ENCODE results near the gene PROC. TPM values are rescaled to one million over a fixed set of nuclear protein-coding genes. Genes with fewer than 3 reads are reported as not detected.

The PROC gene
- total RNA-seq, 3 donors from 2014 or later, result not detected

DNA sequence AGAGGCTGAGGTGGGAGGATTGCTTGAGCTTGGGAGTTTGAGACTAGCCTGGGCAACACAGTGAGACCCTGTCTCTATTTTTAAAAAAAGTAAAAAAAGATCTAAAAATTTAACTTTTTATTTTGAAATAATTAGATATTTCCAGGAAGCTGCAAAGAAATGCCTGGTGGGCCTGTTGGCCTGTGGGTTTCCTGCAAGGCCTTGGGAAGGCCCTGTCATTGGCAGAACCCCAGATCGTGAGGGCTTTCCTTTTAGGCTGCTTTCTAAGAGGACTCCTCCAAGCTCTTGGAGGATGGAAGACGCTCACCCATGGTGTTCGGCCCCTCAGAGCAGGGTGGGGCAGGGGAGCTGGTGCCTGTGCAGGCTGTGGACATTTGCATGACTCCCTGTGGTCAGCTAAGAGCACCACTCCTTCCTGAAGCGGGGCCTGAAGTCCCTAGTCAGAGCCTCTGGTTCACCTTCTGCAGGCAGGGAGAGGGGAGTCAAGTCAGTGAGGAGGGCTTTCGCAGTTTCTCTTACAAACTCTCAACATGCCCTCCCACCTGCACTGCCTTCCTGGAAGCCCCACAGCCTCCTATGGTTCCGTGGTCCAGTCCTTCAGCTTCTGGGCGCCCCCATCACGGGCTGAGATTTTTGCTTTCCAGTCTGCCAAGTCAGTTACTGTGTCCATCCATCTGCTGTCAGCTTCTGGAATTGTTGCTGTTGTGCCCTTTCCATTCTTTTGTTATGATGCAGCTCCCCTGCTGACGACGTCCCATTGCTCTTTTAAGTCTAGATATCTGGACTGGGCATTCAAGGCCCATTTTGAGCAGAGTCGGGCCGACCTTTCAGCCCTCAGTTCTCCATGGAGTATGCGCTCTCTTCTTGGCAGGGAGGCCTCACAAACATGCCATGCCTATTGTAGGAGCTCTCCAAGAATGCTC is 6.6 kb downstream of the PROC start:
- Histone ChIP-seq H3K9me3 (no peaks in the 10 kb centered on the region), H3K4me3 (no peak overlapping the region), H3K4me1 (no peaks in the 10 kb centered on the region), H3K27me3 (peaks cover 5 to 19% of the 10 kb centered on the region in 2 donors), H3K36me3 (no peaks in the 10 kb centered on the region), H3K27ac (no peak overlapping the region)
- intact Hi-C loops (cut with DNase I; ENCODE audit: low total_unique reads), result no loop called here
- TF ChIP-seq POLR2A (IDR thresholded peaks at IDR 0.05), result no peak
- no peak for TF ChIP-seq POLR2AphosphoS5 (IDR thresholded peaks at IDR 0.05)
- TF ChIP-seq, protein P1, sequence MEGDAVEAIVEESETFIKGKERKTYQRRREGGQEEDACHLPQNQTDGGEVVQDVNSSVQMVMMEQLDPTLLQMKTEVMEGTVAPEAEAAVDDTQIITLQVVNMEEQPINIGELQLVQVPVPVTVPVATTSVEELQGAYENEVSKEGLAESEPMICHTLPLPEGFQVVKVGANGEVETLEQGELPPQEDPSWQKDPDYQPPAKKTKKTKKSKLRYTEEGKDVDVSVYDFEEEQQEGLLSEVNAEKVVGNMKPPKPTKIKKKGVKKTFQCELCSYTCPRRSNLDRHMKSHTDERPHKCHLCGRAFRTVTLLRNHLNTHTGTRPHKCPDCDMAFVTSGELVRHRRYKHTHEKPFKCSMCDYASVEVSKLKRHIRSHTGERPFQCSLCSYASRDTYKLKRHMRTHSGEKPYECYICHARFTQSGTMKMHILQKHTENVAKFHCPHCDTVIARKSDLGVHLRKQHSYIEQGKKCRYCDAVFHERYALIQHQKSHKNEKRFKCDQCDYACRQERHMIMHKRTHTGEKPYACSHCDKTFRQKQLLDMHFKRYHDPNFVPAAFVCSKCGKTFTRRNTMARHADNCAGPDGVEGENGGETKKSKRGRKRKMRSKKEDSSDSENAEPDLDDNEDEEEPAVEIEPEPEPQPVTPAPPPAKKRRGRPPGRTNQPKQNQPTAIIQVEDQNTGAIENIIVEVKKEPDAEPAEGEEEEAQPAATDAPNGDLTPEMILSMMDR (IDR thresholded peaks at IDR 0.05), result no peak
- peak in 1 of 2 donors; percentile 11 for DNase-seq (ENCODE audit: low spot score in 2 of 2)

DNA sequence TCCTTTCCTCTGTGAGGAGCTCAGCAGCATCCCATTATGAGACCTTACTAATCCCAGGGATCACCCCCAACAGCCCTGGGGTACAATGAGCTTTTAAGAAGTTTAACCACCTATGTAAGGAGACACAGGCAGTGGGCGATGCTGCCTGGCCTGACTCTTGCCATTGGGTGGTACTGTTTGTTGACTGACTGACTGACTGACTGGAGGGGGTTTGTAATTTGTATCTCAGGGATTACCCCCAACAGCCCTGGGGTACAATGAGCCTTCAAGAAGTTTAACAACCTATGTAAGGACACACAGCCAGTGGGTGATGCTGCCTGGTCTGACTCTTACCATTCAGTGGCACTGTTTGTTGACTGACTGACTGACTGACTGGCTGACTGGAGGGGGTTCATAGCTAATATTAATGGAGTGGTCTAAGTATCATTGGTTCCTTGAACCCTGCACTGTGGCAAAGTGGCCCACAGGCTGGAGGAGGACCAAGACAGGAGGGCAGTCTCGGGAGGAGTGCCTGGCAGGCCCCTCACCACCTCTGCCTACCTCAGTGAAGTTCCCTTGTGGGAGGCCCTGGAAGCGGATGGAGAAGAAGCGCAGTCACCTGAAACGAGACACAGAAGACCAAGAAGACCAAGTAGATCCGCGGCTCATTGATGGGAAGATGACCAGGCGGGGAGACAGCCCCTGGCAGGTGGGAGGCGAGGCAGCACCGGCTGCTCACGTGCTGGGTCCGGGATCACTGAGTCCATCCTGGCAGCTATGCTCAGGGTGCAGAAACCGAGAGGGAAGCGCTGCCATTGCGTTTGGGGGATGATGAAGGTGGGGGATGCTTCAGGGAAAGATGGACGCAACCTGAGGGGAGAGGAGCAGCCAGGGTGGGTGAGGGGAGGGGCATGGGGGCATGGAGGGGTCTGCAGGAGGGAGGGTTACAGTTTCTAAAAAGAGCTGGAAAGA is 7.6 kb downstream of the PROC start:
- Histone ChIP-seq H3K27ac (no peak overlapping the region), H3K4me1 (no peaks in the 10 kb centered on the region), H3K36me3 (no peaks in the 10 kb centered on the region), H3K4me3 (no peak overlapping the region), H3K9me3 (no peaks in the 10 kb centered on the region), H3K27me3 (peaks cover 5 to 19% of the 10 kb centered on the region in 2 donors)
- intact Hi-C loops (cut with DNase I; ENCODE audit: low total_unique reads), result no loop called here
- DNase-seq (ENCODE audit: low spot score in 2 of 2), result peak in 1 of 2 donors; percentile 9
- TF ChIP-seq, protein P1 (IDR thresholded peaks at IDR 0.05), result no peak

DNA sequence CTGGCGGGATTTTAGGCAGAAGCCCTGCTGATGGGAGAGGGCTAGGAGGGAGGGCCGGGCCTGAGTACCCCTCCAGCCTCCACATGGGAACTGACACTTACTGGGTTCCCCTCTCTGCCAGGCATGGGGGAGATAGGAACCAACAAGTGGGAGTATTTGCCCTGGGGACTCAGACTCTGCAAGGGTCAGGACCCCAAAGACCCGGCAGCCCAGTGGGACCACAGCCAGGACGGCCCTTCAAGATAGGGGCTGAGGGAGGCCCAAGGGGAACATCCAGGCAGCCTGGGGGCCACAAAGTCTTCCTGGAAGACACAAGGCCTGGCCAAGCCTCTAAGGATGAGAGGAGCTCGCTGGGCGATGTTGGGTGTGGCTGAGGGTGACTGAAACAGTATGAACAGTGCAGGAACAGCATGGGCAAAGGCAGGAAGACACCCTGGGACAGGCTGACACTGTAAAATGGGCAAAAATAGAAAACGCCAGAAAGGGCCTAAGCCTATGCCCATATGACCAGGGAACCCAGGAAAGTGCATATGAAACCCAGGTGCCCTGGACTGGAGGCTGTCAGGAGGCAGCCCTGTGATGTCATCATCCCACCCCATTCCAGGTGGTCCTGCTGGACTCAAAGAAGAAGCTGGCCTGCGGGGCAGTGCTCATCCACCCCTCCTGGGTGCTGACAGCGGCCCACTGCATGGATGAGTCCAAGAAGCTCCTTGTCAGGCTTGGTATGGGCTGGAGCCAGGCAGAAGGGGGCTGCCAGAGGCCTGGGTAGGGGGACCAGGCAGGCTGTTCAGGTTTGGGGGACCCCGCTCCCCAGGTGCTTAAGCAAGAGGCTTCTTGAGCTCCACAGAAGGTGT is 8.5 kb downstream of the PROC start:
- no peak overlapping the region for H3K27ac ChIP-seq
- intact Hi-C loops (cut with DNase I; ENCODE audit: low total_unique reads), result no loop called here
- H3K36me3 ChIP-seq, result no peaks in the 10 kb centered on the region
- TF ChIP-seq POLR2AphosphoS5 (IDR thresholded peaks at IDR 0.05), result no peak
- no peak overlapping the region for H3K4me3 ChIP-seq
- H3K4me1 ChIP-seq, result no peaks in the 10 kb centered on the region
- H3K9me3 ChIP-seq, result no peaks in the 10 kb centered on the region
- DNase-seq (ENCODE audit: low spot score in 2 of 2), result peak in 1 of 2 donors; percentile 13
- peaks cover 5 to 19% of the 10 kb centered on the region in 2 donors for H3K27me3 ChIP-seq

DNA sequence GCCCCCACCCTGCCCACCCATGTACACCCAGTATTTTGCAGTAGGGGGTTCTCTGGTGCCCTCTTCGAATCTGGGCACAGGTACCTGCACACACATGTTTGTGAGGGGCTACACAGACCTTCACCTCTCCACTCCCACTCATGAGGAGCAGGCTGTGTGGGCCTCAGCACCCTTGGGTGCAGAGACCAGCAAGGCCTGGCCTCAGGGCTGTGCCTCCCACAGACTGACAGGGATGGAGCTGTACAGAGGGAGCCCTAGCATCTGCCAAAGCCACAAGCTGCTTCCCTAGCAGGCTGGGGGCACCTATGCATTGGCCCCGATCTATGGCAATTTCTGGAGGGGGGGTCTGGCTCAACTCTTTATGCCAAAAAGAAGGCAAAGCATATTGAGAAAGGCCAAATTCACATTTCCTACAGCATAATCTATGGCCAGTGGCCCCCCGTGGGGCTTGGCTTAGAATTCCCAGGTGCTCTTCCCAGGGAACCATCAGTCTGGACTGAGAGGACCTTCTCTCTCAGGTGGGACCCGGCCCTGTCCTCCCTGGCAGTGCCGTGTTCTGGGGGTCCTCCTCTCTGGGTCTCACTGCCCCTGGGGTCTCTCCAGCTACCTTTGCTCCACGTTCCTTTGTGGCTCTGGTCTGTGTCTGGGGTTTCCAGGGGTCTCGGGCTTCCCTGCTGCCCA is 9.3 kb downstream of the PROC start:
- no peak overlapping the region for H3K27ac ChIP-seq
- H3K4me3 ChIP-seq, result no peak overlapping the region
- H3K36me3 ChIP-seq, result no peaks in the 10 kb centered on the region
- H3K9me3 ChIP-seq, result no peaks in the 10 kb centered on the region
- peak in 1 of 2 donors; percentile 3 for DNase-seq (ENCODE audit: low spot score in 2 of 2)
- no peaks in the 10 kb centered on the region for H3K4me1 ChIP-seq
- peaks cover 2 to 14% of the 10 kb centered on the region in 2 donors for H3K27me3 ChIP-seq
- intact Hi-C loops (cut with DNase I; ENCODE audit: low total_unique reads), result no loop called here
- TF ChIP-seq, protein P1 (IDR thresholded peaks at IDR 0.05), result no peak
- TF ChIP-seq POLR2A (IDR thresholded peaks at IDR 0.05) (no peak), POLR2AphosphoS5 (IDR thresholded peaks at IDR 0.05) (no peak)
